PFSK-1 (cell line): ENCODE data around the gene KRTCAP3. TPM values are rescaled to one million over a fixed set of nuclear protein-coding genes. Genes with fewer than 3 reads are reported as not detected.

Experiments used
- FOXP2 ChIP-seq: optimal IDR thresholded peaks from 2 replicates; pipeline ENCODE3; 2011; ENCODE audit warnings: borderline replicate concordance, control low read depth, inconsistent platforms; ENCODE audit not compliant: insufficient read depth; ENCODE audit errors: extremely low read length, extremely low read depth
- POLR2AphosphoS5 ChIP-seq: IDR thresholded peaks from 2 replicates; pipeline ENCODE4 v1.6.1; 2012; ENCODE audit warnings: low read depth, mild to moderate bottlenecking, control low read depth, low read length, moderate library complexity
- SIN3A ChIP-seq: IDR thresholded peaks from 2 replicates; pipeline ENCODE4 v1.6.1; 2012; ENCODE audit warnings: mild to moderate bottlenecking, low read length, moderate library complexity, borderline replicate concordance; ENCODE audit not compliant: insufficient read depth
- TAF1 ChIP-seq: IDR thresholded peaks from 2 replicates; pipeline ENCODE4 v1.6.1; 2012; ENCODE audit warnings: low read length, control low read depth, borderline replicate concordance; ENCODE audit not compliant: insufficient read depth
- polyA plus RNA-seq: library from polyadenylated mRNA; unstranded; fragments of >200 nt; gene quantifications from one replicate; pipeline ENCODE4 v1.2.1, GENCODE V29; 2012; ENCODE audit warnings: low read depth, missing spikeins; ENCODE audit not compliant: insufficient read length
- TF ChIP-seq, protein P1 (sequence below), 2 experiments: IDR thresholded peaks; 2 replicates each; pipeline versions ENCODE4 v1.6.1 to v1.8.0; 2011 to 2012; ENCODE audit warnings: low read depth in 2 of 2, low read length in 2 of 2, control low read depth in 1 of 2, inconsistent platforms in 1 of 2, mild to moderate bottlenecking in 1 of 2, moderate library complexity in 1 of 2; ENCODE audit not compliant: insufficient read depth in 1 of 2

The KRTCAP3 gene, protein sequence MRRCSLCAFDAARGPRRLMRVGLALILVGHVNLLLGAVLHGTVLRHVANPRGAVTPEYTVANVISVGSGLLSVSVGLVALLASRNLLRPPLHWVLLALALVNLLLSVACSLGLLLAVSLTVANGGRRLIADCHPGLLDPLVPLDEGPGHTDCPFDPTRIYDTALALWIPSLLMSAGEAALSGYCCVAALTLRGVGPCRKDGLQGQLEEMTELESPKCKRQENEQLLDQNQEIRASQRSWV
- 0.84 TPM for polyA plus RNA-seq

DNA sequence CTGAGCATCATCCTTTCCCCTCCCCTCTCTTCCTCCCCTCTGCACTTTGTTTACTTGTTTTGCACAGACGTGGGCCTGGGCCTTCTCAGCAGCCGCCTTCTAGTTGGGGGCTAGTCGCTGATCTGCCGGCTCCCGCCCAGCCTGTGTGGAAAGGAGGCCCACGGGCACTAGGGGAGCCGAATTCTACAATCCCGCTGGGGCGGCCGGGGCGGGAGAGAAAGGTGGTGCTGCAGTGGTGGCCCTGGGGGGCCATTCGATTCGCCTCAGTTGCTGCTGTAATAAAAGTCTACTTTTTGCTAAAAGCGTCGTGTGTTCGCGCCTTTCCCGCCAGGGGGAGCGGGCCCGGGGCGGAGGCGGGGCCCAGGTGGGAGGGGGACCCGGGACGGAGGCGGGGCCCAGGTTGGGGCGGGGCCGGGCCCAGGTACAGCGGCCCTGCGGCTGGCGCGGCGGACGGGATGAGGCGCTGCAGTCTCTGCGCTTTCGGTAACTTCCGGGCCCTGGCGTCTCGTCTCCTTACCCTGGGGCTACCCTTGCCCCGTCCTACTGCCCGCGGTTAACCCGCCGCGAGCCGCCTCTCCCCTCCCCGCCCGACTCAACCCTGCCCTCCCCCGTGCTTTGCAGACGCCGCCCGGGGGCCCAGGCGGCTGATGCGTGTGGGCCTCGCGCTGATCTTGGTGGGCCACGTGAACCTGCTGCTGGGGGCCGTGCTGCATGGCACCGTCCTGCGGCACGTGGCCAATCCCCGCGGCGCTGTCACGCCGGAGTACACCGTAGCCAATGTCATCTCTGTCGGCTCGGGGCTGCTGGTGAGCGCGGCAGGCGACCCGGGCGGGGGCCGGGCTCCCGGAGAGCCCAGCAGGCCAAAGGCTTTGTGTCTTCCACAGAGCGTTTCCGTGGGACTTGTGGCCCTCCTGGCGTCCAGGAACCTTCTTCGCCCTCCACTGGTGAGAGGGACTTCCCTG is at the start of gene KRTCAP3:
TSS of gene KRTCAP3 (plus strand) at position 424 of the 962 bp plus-strand sequence. CDS start at position 456, 32 bp downstream.
- no peak for TF ChIP-seq SIN3A
- TF ChIP-seq, protein P1, sequence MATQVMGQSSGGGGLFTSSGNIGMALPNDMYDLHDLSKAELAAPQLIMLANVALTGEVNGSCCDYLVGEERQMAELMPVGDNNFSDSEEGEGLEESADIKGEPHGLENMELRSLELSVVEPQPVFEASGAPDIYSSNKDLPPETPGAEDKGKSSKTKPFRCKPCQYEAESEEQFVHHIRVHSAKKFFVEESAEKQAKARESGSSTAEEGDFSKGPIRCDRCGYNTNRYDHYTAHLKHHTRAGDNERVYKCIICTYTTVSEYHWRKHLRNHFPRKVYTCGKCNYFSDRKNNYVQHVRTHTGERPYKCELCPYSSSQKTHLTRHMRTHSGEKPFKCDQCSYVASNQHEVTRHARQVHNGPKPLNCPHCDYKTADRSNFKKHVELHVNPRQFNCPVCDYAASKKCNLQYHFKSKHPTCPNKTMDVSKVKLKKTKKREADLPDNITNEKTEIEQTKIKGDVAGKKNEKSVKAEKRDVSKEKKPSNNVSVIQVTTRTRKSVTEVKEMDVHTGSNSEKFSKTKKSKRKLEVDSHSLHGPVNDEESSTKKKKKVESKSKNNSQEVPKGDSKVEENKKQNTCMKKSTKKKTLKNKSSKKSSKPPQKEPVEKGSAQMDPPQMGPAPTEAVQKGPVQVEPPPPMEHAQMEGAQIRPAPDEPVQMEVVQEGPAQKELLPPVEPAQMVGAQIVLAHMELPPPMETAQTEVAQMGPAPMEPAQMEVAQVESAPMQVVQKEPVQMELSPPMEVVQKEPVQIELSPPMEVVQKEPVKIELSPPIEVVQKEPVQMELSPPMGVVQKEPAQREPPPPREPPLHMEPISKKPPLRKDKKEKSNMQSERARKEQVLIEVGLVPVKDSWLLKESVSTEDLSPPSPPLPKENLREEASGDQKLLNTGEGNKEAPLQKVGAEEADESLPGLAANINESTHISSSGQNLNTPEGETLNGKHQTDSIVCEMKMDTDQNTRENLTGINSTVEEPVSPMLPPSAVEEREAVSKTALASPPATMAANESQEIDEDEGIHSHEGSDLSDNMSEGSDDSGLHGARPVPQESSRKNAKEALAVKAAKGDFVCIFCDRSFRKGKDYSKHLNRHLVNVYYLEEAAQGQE (IDR thresholded peaks at IDR 0.05; ENCODE audit: insufficient read depth in 1 of 2, low read depth in 2 of 2, low read length in 2 of 2) = no peak
- TF ChIP-seq POLR2AphosphoS5 = no peak
- TF ChIP-seq TAF1 = no peak
- TF ChIP-seq FOXP2 = no peak

DNA sequence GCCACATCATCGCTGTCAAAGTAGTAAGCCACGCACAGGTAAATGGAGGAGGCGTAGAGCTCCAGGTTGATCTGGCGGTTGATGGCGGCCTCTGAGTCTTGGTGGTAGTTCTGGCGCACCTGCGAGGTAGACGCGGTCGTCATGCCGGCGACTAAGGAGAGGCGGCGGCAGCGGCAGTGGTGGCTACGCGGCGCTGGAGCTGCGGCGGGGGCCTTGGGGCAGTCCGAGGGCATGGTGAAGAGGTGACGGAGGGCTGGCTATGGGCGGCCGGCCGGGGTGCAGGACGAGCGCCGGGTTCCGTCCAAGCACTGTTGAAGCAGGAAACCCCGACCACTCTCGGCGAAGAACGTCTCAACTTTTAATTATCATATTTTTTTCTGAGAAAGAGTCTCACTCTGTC is 49.0 kb upstream of the KRTCAP3 start:
- no peak for TF ChIP-seq TAF1
- no peak for TF ChIP-seq POLR2AphosphoS5
- no peak for TF ChIP-seq FOXP2
- TF ChIP-seq, protein P1 (IDR thresholded peaks at IDR 0.05; ENCODE audit: insufficient read depth in 1 of 2, low read depth in 2 of 2, low read length in 2 of 2) = no peak
- TF ChIP-seq SIN3A = no peak

DNA sequence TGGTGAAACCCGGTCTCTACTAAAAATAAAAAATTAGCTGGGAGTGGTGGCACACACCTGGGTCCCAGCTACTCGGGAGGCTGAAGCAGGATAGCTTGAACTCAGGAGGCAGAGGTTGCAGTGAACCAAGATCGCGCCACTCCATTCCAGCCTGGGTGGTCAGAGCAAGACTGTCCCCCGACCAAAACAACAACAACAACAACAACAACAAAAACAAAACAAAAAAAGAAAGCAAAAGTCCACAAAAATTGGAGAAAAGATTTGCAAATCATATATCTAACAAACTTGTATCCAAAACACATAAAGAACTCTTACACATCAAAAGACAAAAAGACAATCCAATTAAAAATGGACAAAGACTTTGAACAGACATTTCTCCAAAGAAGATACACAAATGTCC is 43.2 kb upstream of the KRTCAP3 start:
- TF ChIP-seq TAF1 = no peak
- TF ChIP-seq, protein P1 (IDR thresholded peaks at IDR 0.05; ENCODE audit: insufficient read depth in 1 of 2, low read depth in 2 of 2, low read length in 2 of 2) = no peak

DNA sequence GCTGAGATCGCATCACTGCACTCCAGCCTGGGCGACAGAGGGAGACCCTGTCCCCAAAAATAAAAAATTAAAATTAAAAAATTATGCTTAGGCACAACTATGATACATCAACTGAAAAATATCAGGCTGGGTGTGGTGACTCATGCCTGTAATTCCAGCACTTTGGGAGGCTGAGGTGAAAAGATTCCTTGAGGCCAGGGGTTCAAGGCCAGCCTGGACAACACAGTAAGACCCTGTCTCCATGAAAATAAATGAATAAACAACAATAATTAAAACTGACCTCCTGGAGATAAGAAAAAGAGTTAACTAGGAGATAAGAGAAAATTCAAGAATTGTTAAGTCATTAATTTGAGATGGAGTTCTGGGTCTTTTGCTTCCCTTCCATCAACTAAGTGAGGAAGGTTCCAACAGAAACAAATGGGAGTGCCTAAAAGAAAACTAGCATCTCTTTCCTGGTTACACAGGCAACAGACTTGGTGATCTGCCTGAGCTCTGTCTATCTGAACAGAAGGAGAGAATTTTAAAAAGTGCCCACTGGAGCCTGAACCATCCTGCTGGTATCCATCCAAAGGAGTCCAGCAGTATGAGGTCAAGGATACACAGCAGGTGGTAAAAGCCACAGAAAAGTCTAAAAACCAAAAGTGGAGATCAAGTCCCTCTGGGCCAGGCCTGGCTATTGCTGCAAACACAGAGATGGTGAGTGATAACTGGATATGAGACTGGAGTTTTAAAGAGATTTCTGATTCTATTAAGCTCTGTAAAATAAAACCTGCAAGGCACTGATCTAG is 41.6 kb upstream of the KRTCAP3 start:
- TF ChIP-seq POLR2AphosphoS5 (no peak), SIN3A (no peak), FOXP2 (no peak), TAF1 (no peak)
- TF ChIP-seq, protein P1 (IDR thresholded peaks at IDR 0.05; ENCODE audit: insufficient read depth in 1 of 2, low read depth in 2 of 2, low read length in 2 of 2) = no peak
